GM10248 (cell line): ENCODE data around the gene FBXO21.

Experiments
- CTCF ChIA-PET: fragments of 300-600 bp; sonication (Branson Sonifier 250); formaldehyde crosslinking; extraction: SDS; loops from one replicate; lab custom pipeline; 2021; ENCODE audit warnings: antibody characterized with exemption; lab: Yijun Ruan, JAX
- POLR2A ChIA-PET: fragments of 350-650 bp; sonication (Branson Sonifier 250); formaldehyde crosslinking; extraction: SDS; loops from one replicate; lab custom pipeline; 2020; ENCODE audit warnings: antibody characterized with exemption; lab: Yijun Ruan, JAX
- DNase-seq: peaks from one replicate; pipeline ENCODE4 v3.0.0; 2012; ENCODE audit errors: extremely low spot score
- CTCF ChIP-seq: IDR thresholded peaks from 2 replicates; pipeline ENCODE4 v1.5.1; 2012; ENCODE audit warnings: mild to moderate bottlenecking, low read depth; ENCODE audit errors: extremely low read depth, missing control alignments, control extremely low read depth

The FBXO21 gene

GRCh38 chr12:117180758-117181467 is 9.4 kb downstream of the FBXO21 start:
- ChIA-PET CTCF (no interaction called here), POLR2A (no interaction called here)
- DNase-seq = no peak
- no peak for TF ChIP-seq CTCF

- DNase-seq = no peak
- POLR2A ChIA-PET = no interaction called here
- CTCF ChIA-PET = interaction anchor here (1.0 kb wide), 1 partner anchor 21 kb away, joined by 3 read pairs; no protein-coding TSS in a partner anchor
- TF ChIP-seq CTCF = no peak
Observed at GRCh38 chr12:117178745-117179144, 11.5 kb downstream of the FBXO21 start.

- no peak for TF ChIP-seq CTCF
- DNase-seq = no peak
- CTCF ChIA-PET = interaction anchor here (1.0 kb wide), 1 partner anchor 21 kb away, joined by 3 read pairs; no protein-coding TSS in a partner anchor
- POLR2A ChIA-PET = no interaction called here
Observed at GRCh38 chr12:117178301-117178700, 12.0 kb downstream of the FBXO21 start.

GRCh38 chr12:117172168-117172567 is 18.1 kb downstream of the FBXO21 start:
- no peak for DNase-seq
- POLR2A ChIA-PET = no interaction called here
- CTCF ChIA-PET = no interaction called here
- no peak for TF ChIP-seq CTCF

DNA sequence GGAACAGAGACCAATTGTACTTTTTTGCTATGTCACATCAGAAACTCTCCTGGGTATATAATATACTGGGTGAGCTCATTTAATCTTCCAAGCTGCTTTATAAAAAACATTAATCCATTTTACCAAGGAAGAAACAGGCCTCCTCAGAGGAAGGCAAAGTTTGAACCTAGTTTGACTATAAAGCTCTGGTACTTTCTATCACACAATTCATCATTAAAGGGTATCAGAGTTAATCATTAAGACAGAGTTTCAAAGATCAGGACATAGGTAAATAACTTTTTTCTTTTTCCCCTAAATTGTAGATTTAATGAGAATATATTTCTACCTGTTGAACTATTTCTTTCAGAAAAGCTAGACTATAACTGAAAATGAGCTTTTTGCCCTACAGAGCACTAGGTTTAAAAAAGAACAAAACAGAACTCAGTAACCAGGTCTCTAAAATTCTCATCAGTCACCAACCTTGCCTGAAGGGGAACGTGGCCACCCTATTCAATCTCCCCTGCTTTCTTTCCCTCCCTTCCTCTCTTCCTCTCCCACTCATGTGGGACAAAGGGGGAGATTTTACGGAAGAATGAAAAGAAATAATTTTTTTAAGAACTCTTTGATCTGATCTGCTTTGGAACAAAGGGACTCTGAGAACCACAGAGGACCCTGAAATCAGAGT is 18.6 kb downstream of the FBXO21 start:
- ChIA-PET POLR2A (no interaction called here), CTCF (no interaction called here)
- no peak for DNase-seq
- no peak for TF ChIP-seq CTCF

DNA sequence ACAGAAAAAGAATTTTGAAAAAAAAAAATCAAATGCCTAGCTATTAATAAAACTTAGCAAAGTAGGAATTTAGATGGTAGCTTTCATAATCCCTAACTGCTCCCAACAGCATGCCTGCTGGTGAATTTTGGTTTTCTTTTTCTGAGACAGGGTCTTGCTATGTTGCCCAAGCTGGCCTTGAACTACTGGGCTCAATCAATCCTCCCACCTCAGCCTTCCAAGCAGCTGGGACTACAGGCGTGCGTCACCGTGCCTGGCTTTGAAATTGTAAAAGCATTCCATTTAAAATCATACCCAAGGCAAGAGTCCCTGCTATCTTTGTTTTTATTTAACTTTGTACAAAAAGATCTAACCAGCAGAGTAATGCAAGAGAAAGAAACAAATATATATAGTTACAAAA is 20.7 kb downstream of the FBXO21 start:
- POLR2A ChIA-PET = no interaction called here
- no peak for TF ChIP-seq CTCF
- CTCF ChIA-PET = interaction anchor here (1.1 to 1.2 kb wide), 2 partner anchors 9 to 15 kb away, joined by 3 read pairs; no protein-coding TSS in a partner anchor
- no peak for DNase-seq
